Measurements from ENCODE around the gene PIGL.

Gene PIGL

GRCh38 chr17:16282522-16282921 is 65.5 kb downstream of the PIGL start:
- TF ChIP-seq CTCF (IDR thresholded peaks at IDR 0.05; ENCODE audit: low read depth, low read length), result no peak
- peak; percentile 88 for DNase-seq (ENCODE audit: low read depth, low spot score)
- in situ Hi-C loops (cut with HindIII; ENCODE audit: low sequenced_read_pairs), result no loop called here
- H3K4me3 ChIP-seq (ENCODE audit: low read depth, low read length), result no peak overlapping the region

- peak; percentile 62 for DNase-seq (ENCODE audit: low read depth, low spot score)
- in situ Hi-C loops (cut with HindIII; ENCODE audit: low sequenced_read_pairs), result no loop called here
- no peak for TF ChIP-seq CTCF (IDR thresholded peaks at IDR 0.05; ENCODE audit: low read depth, low read length)
- no peak overlapping the region for H3K4me3 ChIP-seq (ENCODE audit: low read depth, low read length)
These were observed 66.7 kb downstream of the PIGL start for GRCh38 chr17:16283705-16284104.

- no peak for DNase-seq (ENCODE audit: low read depth, low spot score)
- in situ Hi-C loops (cut with HindIII; ENCODE audit: low sequenced_read_pairs), result no loop called here
- TF ChIP-seq CTCF (IDR thresholded peaks at IDR 0.05; ENCODE audit: low read depth, low read length), result peak; percentile 62
- peak overlapping the region; percentile 22 for H3K4me3 ChIP-seq (ENCODE audit: low read depth, low read length)
These were observed 68.6 kb downstream of the PIGL start for GRCh38 chr17:16285646-16286008.

GRCh38 chr17:16286009-16286946 is 69.3 kb downstream of the PIGL start:
- in situ Hi-C loops (cut with HindIII; ENCODE audit: low sequenced_read_pairs), result no loop called here
- peak overlapping the region; percentile 22 for H3K4me3 ChIP-seq (ENCODE audit: low read depth, low read length)
- no peak for TF ChIP-seq CTCF (IDR thresholded peaks at IDR 0.05; ENCODE audit: low read depth, low read length)
- DNase-seq (ENCODE audit: low read depth, low spot score), result peak; percentile 99

GRCh38 chr17:16286947-16287562 is 70.0 kb downstream of the PIGL start:
- no peak overlapping the region for H3K4me3 ChIP-seq (ENCODE audit: low read depth, low read length)
- no peak for DNase-seq (ENCODE audit: low read depth, low spot score)
- TF ChIP-seq CTCF (IDR thresholded peaks at IDR 0.05; ENCODE audit: low read depth, low read length), result peak; percentile 36
- in situ Hi-C loops (cut with HindIII; ENCODE audit: low sequenced_read_pairs), result no loop called here

GRCh38 chr17:16287563-16288027 is 70.6 kb downstream of the PIGL start:
- peak; percentile 85 for DNase-seq (ENCODE audit: low read depth, low spot score)
- H3K4me3 ChIP-seq (ENCODE audit: low read depth, low read length), result no peak overlapping the region
- TF ChIP-seq CTCF (IDR thresholded peaks at IDR 0.05; ENCODE audit: low read depth, low read length), result no peak
- in situ Hi-C loops (cut with HindIII; ENCODE audit: low sequenced_read_pairs), result no loop called here
